ENCODE data around the gene FBXO33.

GRCh38 chr14:39350866-39351265, 81.4 kb downstream of the FBXO33 start:
- no peak for TF ChIP-seq CTCF (IDR thresholded peaks at IDR 0.05)
- no peak for TF ChIP-seq POLR2A (IDR thresholded peaks at IDR 0.05)

All from right lobe of liver (tissue), 4 donors.